GM11168 (cell line): Measurements from ENCODE around the gene NANOGP8.

Experiments
- in situ Hi-C: fragments of 300-500 bp; cut with MboI; formaldehyde crosslinking; loops from one replicate; pipeline ENCODE4 v1.12.0; 2022; ENCODE audit warnings: low sequenced_read_pairs; ENCODE audit not compliant: unreplicated experiment

Gene NANOGP8

DNA sequence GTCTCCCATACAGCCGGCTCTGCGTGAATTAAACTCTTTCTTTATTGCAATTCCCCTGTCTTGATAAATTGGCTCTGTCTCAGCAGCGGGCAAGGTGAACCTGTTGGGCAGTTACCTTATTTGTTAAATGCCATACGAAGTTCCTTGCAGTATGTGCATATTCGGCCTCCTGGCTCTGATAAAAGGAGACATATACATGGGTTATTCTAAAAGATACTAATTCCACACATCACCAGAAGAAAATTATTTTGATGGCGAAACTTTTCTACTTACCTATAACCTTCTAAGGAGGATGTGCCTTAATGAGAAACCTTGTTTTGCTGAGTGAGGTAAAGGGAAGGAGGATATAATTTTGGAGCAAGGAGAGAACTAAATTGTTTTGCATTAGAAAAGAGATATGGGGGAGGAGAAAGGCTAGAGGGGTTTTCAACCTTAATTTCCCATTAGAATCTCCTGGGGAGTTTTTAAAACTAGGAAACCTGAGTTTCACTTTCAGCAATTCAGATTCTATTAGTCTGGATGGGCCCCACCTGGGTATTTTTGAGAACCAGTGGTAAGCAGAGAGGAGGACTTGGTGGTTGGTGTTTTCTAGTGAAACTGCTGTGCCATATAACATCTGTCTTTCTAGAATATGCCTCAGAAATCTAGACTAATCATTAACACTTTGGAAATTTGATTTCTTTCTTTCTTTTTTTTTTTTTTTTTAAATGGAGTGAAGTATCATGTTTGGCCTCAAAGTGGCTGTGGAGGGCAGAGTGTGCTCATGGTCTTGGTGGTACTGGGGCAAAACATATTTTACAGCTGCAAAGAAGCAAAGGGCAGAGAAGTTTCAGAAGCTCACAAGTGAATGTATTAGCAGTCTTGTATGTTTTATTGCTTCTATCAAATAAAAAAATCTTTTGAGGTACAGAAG lies 23.0 kb downstream of the NANOGP8 start:
- in situ Hi-C loops, result no loop called here

- in situ Hi-C loops, result no loop called here
Observed at GRCh38 chr15:35061161-35061824, 23.8 kb downstream of the NANOGP8 start.

DNA sequence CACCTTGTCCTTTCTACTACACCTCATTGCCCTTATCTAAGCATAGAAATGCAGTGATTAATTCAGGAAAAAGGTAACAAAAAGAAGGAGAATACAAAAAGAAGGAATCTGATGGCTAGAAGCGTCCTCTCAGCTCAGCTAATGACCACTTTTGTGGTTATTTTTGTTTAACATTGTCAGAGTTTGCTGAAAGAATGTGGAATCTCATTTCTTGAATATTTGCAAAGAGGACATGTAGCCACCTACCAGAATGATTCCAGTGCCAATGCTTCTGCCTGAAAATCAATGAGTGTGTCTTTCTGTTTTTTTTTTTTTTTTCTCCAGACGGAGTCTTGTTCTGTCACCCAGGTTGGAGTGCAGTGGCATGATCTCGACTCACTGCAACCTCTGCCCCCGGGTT lies 24.5 kb downstream of the NANOGP8 start:
- in situ Hi-C loops, result no loop called here

DNA sequence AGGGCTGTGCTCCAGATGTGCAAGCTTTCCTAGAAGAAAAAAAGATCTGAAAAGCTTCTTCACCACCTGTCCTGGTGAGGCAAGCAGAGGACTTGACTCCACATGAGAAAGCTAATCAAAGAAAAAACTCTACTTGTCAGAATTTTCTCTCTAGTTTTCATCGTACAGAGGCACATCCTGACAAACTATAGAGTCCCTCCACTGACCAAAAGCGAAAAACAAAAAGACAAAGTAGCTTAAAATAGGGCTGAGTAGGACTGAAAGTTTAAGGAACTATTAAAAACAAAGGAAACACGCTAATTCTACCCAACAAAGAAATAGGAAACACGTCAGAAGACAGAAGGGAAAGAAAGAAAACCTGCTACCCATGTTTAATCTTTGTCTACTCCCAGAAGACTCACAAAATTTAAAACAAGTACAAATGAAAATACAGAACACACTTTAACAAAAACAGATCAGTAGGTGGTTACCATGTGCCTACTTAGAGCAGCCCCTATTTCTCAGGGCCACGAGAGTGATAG lies 26.5 kb downstream of the NANOGP8 start:
- in situ Hi-C loops, result no loop called here

- in situ Hi-C loops, result no loop called here
Observed at GRCh38 chr15:35055416-35056105, 29.5 kb downstream of the NANOGP8 start.

- in situ Hi-C loops, result no loop called here
Observed at GRCh38 chr15:35054380-35054779, 30.7 kb downstream of the NANOGP8 start.

GRCh38 chr15:35047996-35048395 lies 37.1 kb downstream of the NANOGP8 start:
- in situ Hi-C loops, result no loop called here

GRCh38 chr15:35047528-35047927 lies 37.6 kb downstream of the NANOGP8 start:
- in situ Hi-C loops, result no loop called here

DNA sequence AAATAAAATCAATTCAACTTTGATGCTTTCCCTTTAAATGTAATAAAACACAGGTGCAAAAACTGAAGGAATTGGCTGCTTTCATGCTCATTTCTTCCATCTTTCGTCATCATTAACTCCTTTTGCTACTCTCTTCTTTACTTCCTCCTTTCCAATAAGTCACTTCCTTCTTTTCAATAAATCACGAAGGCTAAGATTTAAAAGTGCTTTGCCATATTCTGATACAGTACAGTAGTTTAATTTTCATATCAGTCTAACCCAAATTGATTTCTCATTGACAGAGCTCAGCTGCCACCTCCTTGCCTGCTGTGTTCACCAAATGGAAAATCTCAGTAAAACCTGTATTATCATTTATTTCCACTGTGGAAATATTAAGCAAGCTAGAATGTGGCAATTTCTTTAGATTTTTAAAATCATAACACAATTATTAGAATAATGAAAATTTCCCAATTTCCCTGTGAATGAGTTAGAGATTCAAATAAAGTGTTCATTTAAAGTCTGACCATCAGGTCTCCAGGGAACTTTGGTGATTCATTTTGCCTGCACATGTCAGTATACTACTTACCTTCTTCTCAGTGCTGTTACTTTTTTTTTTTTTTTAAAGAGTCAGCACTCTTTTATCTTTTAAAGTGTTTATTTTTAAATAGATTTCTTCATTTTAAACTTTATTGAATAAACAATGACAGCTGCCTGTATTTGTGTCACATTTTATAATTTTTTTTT lies 41.6 kb downstream of the NANOGP8 start:
- in situ Hi-C loops, result no loop called here

DNA sequence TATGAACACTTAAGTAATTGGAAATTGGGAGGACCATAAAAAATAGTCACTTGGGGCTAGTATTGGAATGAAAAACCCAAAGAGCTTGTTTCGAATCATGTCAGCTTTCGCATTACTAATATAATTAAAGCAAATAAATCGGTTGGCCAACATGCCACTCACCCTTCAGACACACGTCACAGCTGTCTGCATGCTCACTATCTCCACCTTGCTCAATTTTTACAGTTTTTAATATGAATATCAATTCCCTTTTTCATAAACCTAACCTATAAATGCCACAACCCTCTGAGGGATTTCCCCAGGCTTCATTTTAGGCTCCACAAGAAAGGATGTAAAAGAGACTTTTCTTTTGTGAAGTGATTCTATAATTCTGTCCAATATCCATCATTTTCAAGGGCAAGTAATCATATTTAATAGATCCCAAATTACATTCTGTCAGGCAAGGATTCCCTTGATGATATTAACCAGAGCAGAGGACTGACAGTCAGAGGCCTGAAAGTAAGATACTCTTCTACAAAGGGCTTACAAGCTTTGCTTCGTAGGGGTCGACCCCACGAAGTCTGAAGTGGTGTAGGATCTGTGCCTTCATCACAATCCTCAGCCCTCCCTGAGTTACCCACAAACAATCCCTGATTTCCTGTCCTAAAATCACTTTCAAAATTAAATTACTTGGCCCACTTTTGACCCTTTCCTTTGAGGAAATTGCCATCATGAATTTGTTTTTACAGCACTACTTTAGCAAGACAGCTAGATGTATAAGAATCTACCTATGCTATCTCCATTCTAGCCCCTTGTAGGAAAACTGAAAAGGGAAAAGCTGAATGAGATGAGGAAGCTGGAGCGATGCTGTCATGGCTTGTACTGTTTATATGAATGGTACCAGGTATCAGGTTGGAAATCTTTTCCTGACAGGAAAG lies 44.5 kb downstream of the NANOGP8 start:
- in situ Hi-C loops, result no loop called here

DNA sequence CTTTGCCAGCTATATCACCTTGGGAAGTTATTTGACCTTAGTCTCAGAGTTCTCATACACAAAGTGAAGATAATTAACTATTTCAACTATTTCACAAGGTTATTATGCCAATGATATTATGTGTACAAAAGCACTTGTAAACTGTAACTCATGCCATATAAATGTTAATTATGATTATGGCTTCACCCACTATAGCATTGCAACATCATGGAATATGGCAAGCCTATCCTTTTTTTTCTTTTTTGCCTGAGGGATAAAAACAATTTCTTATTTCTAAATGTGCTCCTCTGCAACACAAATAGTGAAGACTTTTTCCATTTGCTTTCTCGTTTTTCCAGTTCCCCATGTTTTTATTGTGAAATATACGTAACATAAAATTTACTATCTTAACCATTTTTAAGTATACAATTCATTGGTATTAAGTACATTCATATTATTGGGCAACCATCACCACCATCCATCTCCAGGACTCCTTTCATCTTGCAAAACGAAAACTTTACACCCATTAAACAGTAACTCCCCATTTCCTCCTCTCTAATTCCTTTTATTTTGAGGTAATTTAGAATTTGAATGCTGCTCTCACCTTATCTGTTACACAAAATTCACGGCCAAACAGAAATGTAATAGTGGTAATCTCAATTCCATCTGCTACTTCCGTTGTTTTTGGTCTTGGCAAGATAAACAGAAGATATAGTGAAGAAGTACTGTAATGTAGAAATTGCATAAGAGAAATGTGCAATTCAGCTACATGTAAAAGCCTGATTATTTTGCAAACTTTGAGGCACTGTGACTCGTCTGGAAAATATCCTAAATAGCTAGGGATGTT lies 46.3 kb downstream of the NANOGP8 start:
- in situ Hi-C loops, result no loop called here
